Measurements from ENCODE around the gene GPR42. TPM values are rescaled to one million over a fixed set of nuclear protein-coding genes. Genes with fewer than 3 reads are reported as not detected.

The GPR42 gene
- total RNA-seq, 1 experiment from 2014 or later = not detected

- peaks cover 0 to 4% of the 10 kb centered on the region in 2 experiments; a peak in 1 of 4 replicates for H3K4me1 ChIP-seq (ENCODE audit: control insufficient read depth in 1 of 2, insufficient read depth in 2 of 2, low read length in 2 of 2)
- H3K9ac ChIP-seq (ENCODE audit: low read length) = no peak overlapping the region
- POLR2A ChIA-PET = no interaction called here
- no peaks in the 10 kb centered on the region for H3K9me2 ChIP-seq (ENCODE audit: insufficient read depth)
- H2AFZ ChIP-seq (ENCODE audit: low read depth, low read length, poor library complexity, severe bottlenecking) = no peak overlapping the region
- DNase-seq (ENCODE audit: low read depth, low spot score) (no peak), ATAC-seq (no peak)
- H3K27ac ChIP-seq (ENCODE audit: low read depth, low read length) = no peak overlapping the region
- no peaks in the 10 kb centered on the region for H3K9me3 ChIP-seq (ENCODE audit: control insufficient read depth in 1 of 2, insufficient read depth in 1 of 2, low read depth in 1 of 2, low read length in 2 of 2)
- TF ChIP-seq EGR1 (IDR thresholded peaks at IDR 0.05; ENCODE audit: low read depth) = no peak
- no peak for TF ChIP-seq POLR2A (IDR thresholded peaks at IDR 0.05; ENCODE audit: borderline replicate concordance, extremely low read depth, insufficient read depth, insufficient read length)
- no peak for TF ChIP-seq SP1 (IDR thresholded peaks at IDR 0.05; ENCODE audit: low read depth)
- no peak for TF ChIP-seq ZNF274 (IDR thresholded peaks at IDR 0.05; ENCODE audit: low read depth, low read length)
- TF ChIP-seq, protein P1, sequence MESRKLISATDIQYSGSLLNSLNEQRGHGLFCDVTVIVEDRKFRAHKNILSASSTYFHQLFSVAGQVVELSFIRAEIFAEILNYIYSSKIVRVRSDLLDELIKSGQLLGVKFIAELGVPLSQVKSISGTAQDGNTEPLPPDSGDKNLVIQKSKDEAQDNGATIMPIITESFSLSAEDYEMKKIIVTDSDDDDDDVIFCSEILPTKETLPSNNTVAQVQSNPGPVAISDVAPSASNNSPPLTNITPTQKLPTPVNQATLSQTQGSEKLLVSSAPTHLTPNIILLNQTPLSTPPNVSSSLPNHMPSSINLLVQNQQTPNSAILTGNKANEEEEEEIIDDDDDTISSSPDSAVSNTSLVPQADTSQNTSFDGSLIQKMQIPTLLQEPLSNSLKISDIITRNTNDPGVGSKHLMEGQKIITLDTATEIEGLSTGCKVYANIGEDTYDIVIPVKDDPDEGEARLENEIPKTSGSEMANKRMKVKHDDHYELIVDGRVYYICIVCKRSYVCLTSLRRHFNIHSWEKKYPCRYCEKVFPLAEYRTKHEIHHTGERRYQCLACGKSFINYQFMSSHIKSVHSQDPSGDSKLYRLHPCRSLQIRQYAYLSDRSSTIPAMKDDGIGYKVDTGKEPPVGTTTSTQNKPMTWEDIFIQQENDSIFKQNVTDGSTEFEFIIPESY (IDR thresholded peaks at IDR 0.05; ENCODE audit: extremely low read depth, insufficient replicate concordance, low read length) = no peak
- TF ChIP-seq, protein P2, sequence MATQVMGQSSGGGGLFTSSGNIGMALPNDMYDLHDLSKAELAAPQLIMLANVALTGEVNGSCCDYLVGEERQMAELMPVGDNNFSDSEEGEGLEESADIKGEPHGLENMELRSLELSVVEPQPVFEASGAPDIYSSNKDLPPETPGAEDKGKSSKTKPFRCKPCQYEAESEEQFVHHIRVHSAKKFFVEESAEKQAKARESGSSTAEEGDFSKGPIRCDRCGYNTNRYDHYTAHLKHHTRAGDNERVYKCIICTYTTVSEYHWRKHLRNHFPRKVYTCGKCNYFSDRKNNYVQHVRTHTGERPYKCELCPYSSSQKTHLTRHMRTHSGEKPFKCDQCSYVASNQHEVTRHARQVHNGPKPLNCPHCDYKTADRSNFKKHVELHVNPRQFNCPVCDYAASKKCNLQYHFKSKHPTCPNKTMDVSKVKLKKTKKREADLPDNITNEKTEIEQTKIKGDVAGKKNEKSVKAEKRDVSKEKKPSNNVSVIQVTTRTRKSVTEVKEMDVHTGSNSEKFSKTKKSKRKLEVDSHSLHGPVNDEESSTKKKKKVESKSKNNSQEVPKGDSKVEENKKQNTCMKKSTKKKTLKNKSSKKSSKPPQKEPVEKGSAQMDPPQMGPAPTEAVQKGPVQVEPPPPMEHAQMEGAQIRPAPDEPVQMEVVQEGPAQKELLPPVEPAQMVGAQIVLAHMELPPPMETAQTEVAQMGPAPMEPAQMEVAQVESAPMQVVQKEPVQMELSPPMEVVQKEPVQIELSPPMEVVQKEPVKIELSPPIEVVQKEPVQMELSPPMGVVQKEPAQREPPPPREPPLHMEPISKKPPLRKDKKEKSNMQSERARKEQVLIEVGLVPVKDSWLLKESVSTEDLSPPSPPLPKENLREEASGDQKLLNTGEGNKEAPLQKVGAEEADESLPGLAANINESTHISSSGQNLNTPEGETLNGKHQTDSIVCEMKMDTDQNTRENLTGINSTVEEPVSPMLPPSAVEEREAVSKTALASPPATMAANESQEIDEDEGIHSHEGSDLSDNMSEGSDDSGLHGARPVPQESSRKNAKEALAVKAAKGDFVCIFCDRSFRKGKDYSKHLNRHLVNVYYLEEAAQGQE (IDR thresholded peaks at IDR 0.05; ENCODE audit: low read depth) = no peak
- no peak for TF ChIP-seq CBX3 (IDR thresholded peaks at IDR 0.05; ENCODE audit: low read depth)
- no peak for TF ChIP-seq ELF1 (IDR thresholded peaks at IDR 0.05; ENCODE audit: borderline replicate concordance, low read depth)
- no peak for TF ChIP-seq CTCF (IDR thresholded peaks at IDR 0.05 in 2 of 3, conservative IDR thresholded peaks at IDR 0.05 in 1 of 3; ENCODE audit: borderline replicate concordance in 1 of 3, insufficient read depth in 1 of 3, low read depth in 2 of 3, low read length in 2 of 3)
- no peaks in the 10 kb centered on the region for H3K79me2 ChIP-seq (ENCODE audit: insufficient read depth, low read length)
- no peak overlapping the region for H3K4me3 ChIP-seq (replicated peaks in 1 of 2; ENCODE audit: low read depth in 1 of 2, low read length in 2 of 2)
- RAD21 ChIA-PET (ENCODE audit: low non-redundant PET in 1 of 2, low total read pairs in 2 of 2, uncharacterized antibody in 2 of 2, unreplicated experiment in 2 of 2) = no interaction called here
- H3K4me2 ChIP-seq (ENCODE audit: low read length) = no peak overlapping the region
- no TSS peak for BruUV-seq (replicated peaks)
- CTCF ChIA-PET = interaction anchor here (1.5 kb wide), 1 partner anchor 11 kb away, joined by 3 read pairs; no protein-coding TSS in a partner anchor
- H3K36me3 ChIP-seq (ENCODE audit: control insufficient read depth in 1 of 2, insufficient read depth in 2 of 2, low read length in 2 of 2) = no peaks in the 10 kb centered on the region
- peaks cover 29% of the 10 kb centered on the region for H3K27me3 ChIP-seq (ENCODE audit: insufficient read depth, low read length)
- no peaks in the 10 kb centered on the region for H4K20me1 ChIP-seq (ENCODE audit: insufficient read depth)
- intact Hi-C loops (cut with micrococcal nuclease) = no loop called here
Observed at GRCh38 chr19:35409191-35409590, 38.3 kb downstream of the GPR42 start.
